Astrocyte of the cerebellum (primary cell): ENCODE data around the gene SREBF1.

Source experiments
- DNase-seq: peaks from one replicate; pipeline ENCODE4 v3.0.0-alpha.2; 2011; ENCODE audit warnings: low read depth
- H3K4me3 ChIP-seq: 2 replicates; pipeline ENCODE4 v1.5.1; 2011; ENCODE audit warnings: mild to moderate bottlenecking, low read depth, low read length, moderate library complexity
- CTCF ChIP-seq: IDR thresholded peaks from 2 replicates; pipeline ENCODE4 v1.5.1; 2012; ENCODE audit warnings: low read length, low read depth, moderate library complexity, mild to moderate bottlenecking; ENCODE audit errors: missing control alignments
- in situ Hi-C: cut with HindIII; loops from 2 replicates; pipeline ENCODE4 v1.10.0; 2017; ENCODE audit warnings: low sequenced_read_pairs

The SREBF1 gene

GRCh38 chr17:17785407-17785806 is 51.4 kb downstream of the SREBF1 start:
- in situ Hi-C loops = no loop called here
- no peak for TF ChIP-seq CTCF
- no peak overlapping the region for H3K4me3 ChIP-seq
- no peak for DNase-seq

- no peak overlapping the region for H3K4me3 ChIP-seq
Measured at GRCh38 chr17:17784657-17785267, 52.0 kb downstream of the SREBF1 start.

GRCh38 chr17:17783825-17784656 is 52.7 kb downstream of the SREBF1 start:
- peak; percentile 72 for DNase-seq
- peak overlapping the region; percentile 37 for H3K4me3 ChIP-seq
- TF ChIP-seq CTCF = no peak
- in situ Hi-C loops = no loop called here

More at GRCh38 chr17:17784657-17785267, 52.0 kb downstream of the SREBF1 start:
- DNase-seq = no peak
- TF ChIP-seq CTCF = peak; percentile 36
- in situ Hi-C loops = no loop called here

- peak; percentile 1 for TF ChIP-seq CTCF
- in situ Hi-C loops = no loop called here
- DNase-seq = no peak
- peak overlapping the region; percentile 37 for H3K4me3 ChIP-seq
Measured at GRCh38 chr17:17783116-17783824, 53.5 kb downstream of the SREBF1 start.

GRCh38 chr17:17782523-17783115 is 54.2 kb downstream of the SREBF1 start:
- peak overlapping the region; percentile 37 for H3K4me3 ChIP-seq
- peak; percentile 4 for TF ChIP-seq CTCF
- DNase-seq = no peak
- in situ Hi-C loops = no loop called here
